Activated B cell treated with CpG ODN at 0.5 μM for 24 hours (primary cell): ENCODE results near the gene FBXO44. TPM values are rescaled to one million over a fixed set of nuclear protein-coding genes. Genes with fewer than 3 reads are reported as not detected.

Experiments
- ATAC-seq: fragments of 200-7000 bp; cut with Tn5 transposase; one replicate; pipeline ENCODE4 v1.10.0; 2021; ENCODE audit warnings: low read depth, mild to moderate bottlenecking, moderate library complexity
- CTCF ChIA-PET: fragments of 350-600 bp; sonication (Branson Sonifier 250); formaldehyde crosslinking; loops from one replicate; lab custom pipeline; 2021; ENCODE audit warnings: antibody characterized with exemption; lab: Charles Lee
- POLR2A ChIA-PET: fragments of 350-600 bp; sonication (Branson Sonifier 250); formaldehyde crosslinking; loops from one replicate; lab custom pipeline; 2021; ENCODE audit warnings: antibody characterized with exemption; lab: Charles Lee
- DNase-seq: peaks from one replicate; pipeline ENCODE4 v3.0.0; 2022
- H3K27ac Mint-ChIP-seq: one replicate; pipeline ENCODE4 v1.8.0; 2020; ENCODE audit warnings: mixed read lengths
- H3K27me3 Mint-ChIP-seq: one replicate; pipeline ENCODE4 v1.8.0; 2021; ENCODE audit warnings: mixed read lengths
- H3K36me3 Mint-ChIP-seq: one replicate; pipeline ENCODE4 v1.8.0; 2021; ENCODE audit warnings: low read depth, mixed read lengths
- H3K4me1 Mint-ChIP-seq: one replicate; pipeline ENCODE4 v1.8.0; 2021; ENCODE audit warnings: mixed read lengths
- H3K4me3 Mint-ChIP-seq: one replicate; pipeline ENCODE4 v1.8.0; 2020; ENCODE audit warnings: mild to moderate bottlenecking, mixed read lengths
- H3K9me3 Mint-ChIP-seq: one replicate; pipeline ENCODE4 v1.8.0; 2020; ENCODE audit warnings: mixed read lengths
- intact Hi-C: fragments of 100-400 bp; cut with micrococcal nuclease; formaldehyde crosslinking; loops from one replicate; pipeline ENCODE4 v1.15.1; 2024
- total RNA-seq: library from RNA; stranded (reverse); gene quantifications from 2 replicates; pipeline ENCODE4 v1.2.3, GENCODE V29; 2022
- TF ChIP-seq, protein P1 (sequence below): fragments of 200-600 bp; IDR thresholded peaks from one replicate; pipeline ENCODE4 v1.8.0; 2022; ENCODE audit warnings: antibody characterized with exemption, mild to moderate bottlenecking

FBXO44 gene
- total RNA-seq, 1 donor from 2014 or later: 27.2 TPM

DNA sequence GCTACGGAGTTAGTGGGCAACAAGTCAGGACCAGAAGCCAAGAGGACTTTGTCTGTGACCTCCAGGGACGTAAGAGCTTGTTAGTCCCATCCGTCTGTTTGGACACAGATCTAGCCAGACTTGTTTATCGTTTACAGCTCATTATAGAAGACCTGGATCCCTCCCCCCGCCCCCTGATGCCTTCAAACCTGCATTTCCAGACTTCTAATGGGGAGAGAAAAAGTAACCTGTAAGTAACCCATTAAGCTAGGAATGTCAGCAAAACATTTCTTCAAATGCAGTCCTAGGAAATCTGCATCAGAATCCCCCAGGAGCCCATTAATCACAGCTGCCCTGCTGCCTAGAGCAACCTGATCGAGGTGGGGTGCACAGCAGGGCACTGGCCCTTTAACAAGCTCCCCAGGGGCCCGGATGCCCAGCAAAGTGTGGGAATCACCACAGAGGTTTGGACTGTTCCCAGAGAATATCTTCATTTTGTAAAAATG, 27.7 kb downstream of the FBXO44 start:
- DNase-seq: no peak
- H3K36me3 Mint-ChIP-seq: peaks cover 2% of the 10 kb centered on the region
- no peaks in the 10 kb centered on the region for H3K27me3 Mint-ChIP-seq
- intact Hi-C loops: no loop called here
- H3K27ac Mint-ChIP-seq: no peak overlapping the region
- H3K9me3 Mint-ChIP-seq: no peaks in the 10 kb centered on the region
- POLR2A ChIA-PET: interaction anchor here (0.5 to 4.5 kb wide), 9 partner anchors 18 to 421 kb away, joined by 3 to 38 read pairs (median 5); partner anchors contain the start of genes AGTRAP and FBXO6
- CTCF ChIA-PET: interaction anchor here (1.0 to 2.8 kb wide), 3 partner anchors 18 to 39 kb away, joined by 3 to 12 read pairs (median 11); partner anchors contain the start of gene FBXO6
- H3K4me1 Mint-ChIP-seq: peaks cover 22% of the 10 kb centered on the region
- TF ChIP-seq, protein P1, sequence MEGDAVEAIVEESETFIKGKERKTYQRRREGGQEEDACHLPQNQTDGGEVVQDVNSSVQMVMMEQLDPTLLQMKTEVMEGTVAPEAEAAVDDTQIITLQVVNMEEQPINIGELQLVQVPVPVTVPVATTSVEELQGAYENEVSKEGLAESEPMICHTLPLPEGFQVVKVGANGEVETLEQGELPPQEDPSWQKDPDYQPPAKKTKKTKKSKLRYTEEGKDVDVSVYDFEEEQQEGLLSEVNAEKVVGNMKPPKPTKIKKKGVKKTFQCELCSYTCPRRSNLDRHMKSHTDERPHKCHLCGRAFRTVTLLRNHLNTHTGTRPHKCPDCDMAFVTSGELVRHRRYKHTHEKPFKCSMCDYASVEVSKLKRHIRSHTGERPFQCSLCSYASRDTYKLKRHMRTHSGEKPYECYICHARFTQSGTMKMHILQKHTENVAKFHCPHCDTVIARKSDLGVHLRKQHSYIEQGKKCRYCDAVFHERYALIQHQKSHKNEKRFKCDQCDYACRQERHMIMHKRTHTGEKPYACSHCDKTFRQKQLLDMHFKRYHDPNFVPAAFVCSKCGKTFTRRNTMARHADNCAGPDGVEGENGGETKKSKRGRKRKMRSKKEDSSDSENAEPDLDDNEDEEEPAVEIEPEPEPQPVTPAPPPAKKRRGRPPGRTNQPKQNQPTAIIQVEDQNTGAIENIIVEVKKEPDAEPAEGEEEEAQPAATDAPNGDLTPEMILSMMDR: no peak
- ATAC-seq: no peak
- H3K4me3 Mint-ChIP-seq: peak overlapping the region; percentile 59

DNA sequence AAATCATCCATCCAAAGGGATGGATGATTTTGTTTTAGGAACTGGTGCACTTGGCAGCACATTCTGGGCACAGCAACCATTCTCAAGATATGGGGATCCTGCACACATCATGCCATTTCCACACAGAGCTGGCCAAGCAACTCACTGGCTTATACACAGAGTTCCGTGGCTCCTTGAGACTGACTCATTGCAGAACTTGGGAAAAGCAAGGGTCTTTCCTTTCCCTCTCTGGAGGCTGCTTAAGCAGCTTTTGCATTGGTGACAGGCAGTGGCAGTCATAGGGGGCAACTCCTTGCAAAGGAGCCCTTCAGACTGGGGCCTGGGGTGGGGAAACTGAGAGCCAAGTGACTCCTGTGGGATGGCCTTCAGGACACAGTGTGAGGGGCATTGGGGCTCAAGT, 28.1 kb downstream of the FBXO44 start:
- intact Hi-C loops: no loop called here
- DNase-seq (no peak), ATAC-seq (no peak)
- Mint-ChIP-seq H3K4me1 (peaks cover 22% of the 10 kb centered on the region), H3K36me3 (peaks cover 2% of the 10 kb centered on the region), H3K4me3 (no peak overlapping the region), H3K27me3 (peaks cover 2% of the 10 kb centered on the region), H3K9me3 (no peaks in the 10 kb centered on the region), H3K27ac (no peak overlapping the region)
- TF ChIP-seq, protein P1: no peak
- CTCF ChIA-PET: interaction anchor here (2.8 kb wide), 2 partner anchors 19 to 37 kb away, joined by 11 to 12 read pairs; partner anchors contain the start of gene FBXO6
- POLR2A ChIA-PET: interaction anchor here (0.7 to 4.5 kb wide), 4 partner anchors 19 to 226 kb away, joined by 3 to 38 read pairs (median 28); partner anchors contain the start of genes AGTRAP and FBXO6

- DNase-seq: no peak
- no peak overlapping the region for H3K27ac Mint-ChIP-seq
- no peaks in the 10 kb centered on the region for H3K36me3 Mint-ChIP-seq
- no peak for ATAC-seq
- TF ChIP-seq, protein P1: no peak
- no peaks in the 10 kb centered on the region for H3K9me3 Mint-ChIP-seq
- intact Hi-C loops: no loop called here
- no peak overlapping the region for H3K4me3 Mint-ChIP-seq
- POLR2A ChIA-PET: interaction anchor here (3.9 kb wide), 1 partner anchor 20 kb away, joined by 34 read pairs; the partner anchor contains the start of gene FBXO6
- CTCF ChIA-PET: interaction anchor here (1.3 to 1.8 kb wide), 2 partner anchors 20 to 646 kb away, joined by 3 to 6 read pairs; partner anchors contain the start of gene FBXO6
- H3K4me1 Mint-ChIP-seq: peaks cover 21% of the 10 kb centered on the region
- H3K27me3 Mint-ChIP-seq: peaks cover 7% of the 10 kb centered on the region
Measured at GRCh38 chr1:11684070-11684469, 29.4 kb downstream of the FBXO44 start.

- Mint-ChIP-seq H3K27ac (no peak overlapping the region), H3K4me3 (no peak overlapping the region), H3K4me1 (peaks cover 13% of the 10 kb centered on the region), H3K27me3 (peaks cover 17% of the 10 kb centered on the region), H3K9me3 (no peaks in the 10 kb centered on the region), H3K36me3 (no peaks in the 10 kb centered on the region)
- no peak for DNase-seq
- TF ChIP-seq, protein P1: no peak
- no peak for ATAC-seq
- CTCF ChIA-PET: interaction anchor here (1.8 kb wide), 1 partner anchor 21 kb away, joined by 6 read pairs; the partner anchor contains the start of gene FBXO6
- POLR2A ChIA-PET: interaction anchor here (0.7 kb wide), 1 partner anchor 17 kb away, joined by 5 read pairs; no protein-coding TSS in a partner anchor
- intact Hi-C loops: no loop called here
Measured at GRCh38 chr1:11685210-11685752, 30.6 kb downstream of the FBXO44 start.

- Mint-ChIP-seq H3K4me1 (peaks cover 19% of the 10 kb centered on the region), H3K36me3 (no peaks in the 10 kb centered on the region), H3K27ac (no peak overlapping the region), H3K4me3 (no peak overlapping the region), H3K27me3 (peaks cover 35% of the 10 kb centered on the region), H3K9me3 (no peaks in the 10 kb centered on the region)
- TF ChIP-seq, protein P1: no peak
- ATAC-seq (no peak), DNase-seq (no peak)
- CTCF ChIA-PET: no interaction called here
- POLR2A ChIA-PET: interaction anchor here (0.7 kb wide), 1 partner anchor 10 kb away, joined by 3 read pairs; no protein-coding TSS in a partner anchor
- intact Hi-C loops: no loop called here
Measured at GRCh38 chr1:11688506-11688905, 33.8 kb downstream of the FBXO44 start.
